Stomach smooth muscle (tissue), 2 donors: Measurements from ENCODE around the gene GPR137B.

Experiments
- H3K27ac ChIP-seq: one replicate; pipeline ENCODE4 v1.7.0; 2013; ENCODE audit warnings: mild to moderate bottlenecking, low read length, inconsistent platforms
- H3K27me3 ChIP-seq, 2 donors: one replicate each; pipeline ENCODE4 v1.7.0; 2013; ENCODE audit warnings: low read length in 2 of 2; ENCODE audit not compliant: insufficient read depth in 2 of 2, control insufficient read depth in 1 of 2
- H3K36me3 ChIP-seq, 2 donors: one replicate each; pipeline ENCODE4 v1.7.0; 2013; ENCODE audit warnings: low read length in 2 of 2; ENCODE audit not compliant: control insufficient read depth in 2 of 2, insufficient read depth in 2 of 2
- H3K4me1 ChIP-seq: one replicate; pipeline ENCODE4 v1.7.0; 2013; ENCODE audit warnings: low read length; ENCODE audit not compliant: control insufficient read depth, insufficient read depth
- H3K4me3 ChIP-seq, 2 donors: one replicate each; pipeline ENCODE4 v1.7.0; 2013; ENCODE audit warnings: low read length in 2 of 2
- H3K9ac ChIP-seq, 2 donors: one replicate each; pipeline ENCODE4 v1.7.0; 2013; ENCODE audit warnings: low read length in 2 of 2, mild to moderate bottlenecking in 1 of 2
- H3K9me3 ChIP-seq, 2 donors: one replicate each; pipeline ENCODE4 v1.7.0; 2013; ENCODE audit warnings: low read length in 2 of 2; ENCODE audit not compliant: control insufficient read depth in 2 of 2
- donor health status: healthy.
- donor health status: Pancreatic carcinoma.

GPR137B gene

GRCh38 chr1:236147521-236148469 is 5.5 kb downstream of the GPR137B start:
- no peak overlapping the region for H3K9ac ChIP-seq
- H3K4me1 ChIP-seq = peaks cover 22% of the 10 kb centered on the region
- H3K36me3 ChIP-seq = no peaks in the 10 kb centered on the region
- no peaks in the 10 kb centered on the region for H3K9me3 ChIP-seq
- H3K27me3 ChIP-seq = no peaks in the 10 kb centered on the region
- H3K4me3 ChIP-seq = no peak overlapping the region
- H3K27ac ChIP-seq = no peak overlapping the region

DNA sequence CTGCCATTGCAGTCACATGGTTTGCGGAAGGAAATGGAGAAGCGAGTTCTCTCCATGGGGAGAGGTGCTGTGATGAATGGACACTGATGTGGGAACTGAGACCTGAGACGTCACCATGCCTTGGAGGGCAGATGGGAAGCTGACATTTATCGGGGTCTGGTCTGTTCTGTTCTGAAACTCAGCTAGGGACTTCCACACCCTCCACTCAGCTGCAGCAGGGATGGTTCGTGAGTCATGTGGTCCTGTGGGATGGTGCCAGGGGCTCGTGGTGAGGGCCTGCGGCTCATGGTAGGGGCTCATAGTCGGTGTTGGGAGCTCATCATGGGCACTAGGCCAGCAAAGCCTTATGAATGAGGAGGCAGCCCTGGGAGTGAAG is 6.1 kb downstream of the GPR137B start:
- H3K9me3 ChIP-seq = no peaks in the 10 kb centered on the region
- no peak overlapping the region for H3K4me3 ChIP-seq
- no peaks in the 10 kb centered on the region for H3K36me3 ChIP-seq
- peaks cover 16% of the 10 kb centered on the region for H3K4me1 ChIP-seq
- H3K9ac ChIP-seq = no peak overlapping the region
- H3K27ac ChIP-seq = no peak overlapping the region
- no peaks in the 10 kb centered on the region for H3K27me3 ChIP-seq

DNA sequence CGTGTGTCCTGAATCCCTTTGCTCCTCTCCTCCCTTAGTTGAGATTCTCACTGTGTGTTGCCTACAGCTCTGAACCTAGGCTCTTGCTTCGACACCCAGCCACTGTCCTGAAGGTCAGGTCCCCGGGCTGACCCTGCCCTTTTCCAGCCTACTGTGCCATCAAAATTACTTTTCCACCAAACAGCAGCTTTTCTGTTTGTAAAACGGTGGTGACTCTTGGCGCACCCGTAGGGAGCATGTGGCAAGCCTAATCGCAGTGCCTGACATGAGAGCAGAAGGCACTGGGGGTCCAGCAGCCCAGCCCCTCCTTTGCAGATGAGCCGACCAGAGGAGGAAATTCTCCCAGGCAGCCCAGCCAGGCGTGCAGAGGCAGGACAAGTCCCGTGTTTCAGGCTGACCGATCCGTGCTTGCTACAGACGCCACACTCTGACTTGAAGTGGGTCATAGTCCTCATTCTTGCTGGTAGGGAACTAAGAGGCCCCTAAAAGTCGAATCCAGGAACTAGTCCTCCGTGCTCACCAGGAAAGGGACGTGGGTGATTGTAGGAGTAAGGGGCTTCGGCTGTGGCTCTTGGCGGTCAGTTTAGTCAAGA is 6.8 kb downstream of the GPR137B start:
- no peak overlapping the region for H3K27ac ChIP-seq

DNA sequence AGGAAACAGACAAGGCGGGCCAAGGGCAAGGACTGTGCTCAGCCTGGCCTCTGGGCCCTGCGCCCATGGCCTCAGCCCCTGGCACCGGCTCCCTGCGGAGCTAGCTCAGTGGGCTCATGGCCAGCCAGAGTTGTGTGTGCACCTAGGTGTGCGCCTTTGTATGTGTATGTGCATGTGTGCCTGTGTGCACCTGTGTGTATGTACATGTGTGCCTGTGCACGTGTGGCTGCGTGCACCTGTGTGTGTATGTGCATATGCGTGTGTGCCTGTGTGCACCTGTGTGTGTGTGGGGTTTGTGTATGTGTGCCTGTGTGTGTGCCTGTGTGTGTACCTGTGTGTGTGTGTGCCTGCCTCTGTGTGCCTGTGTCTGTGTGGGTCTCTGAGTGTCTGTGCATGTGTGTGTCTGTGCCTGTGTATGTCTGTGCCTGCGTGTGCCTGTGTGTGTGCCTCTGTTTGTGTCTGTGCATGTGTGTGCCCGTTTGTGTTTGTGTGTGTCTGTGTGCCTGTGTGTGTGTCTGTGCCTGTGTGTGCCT is 7.4 kb downstream of the GPR137B start:
- no peaks in the 10 kb centered on the region for H3K27me3 ChIP-seq
- H3K9ac ChIP-seq = no peak overlapping the region
- H3K4me1 ChIP-seq = peaks cover 6% of the 10 kb centered on the region
- no peaks in the 10 kb centered on the region for H3K9me3 ChIP-seq
- no peaks in the 10 kb centered on the region for H3K36me3 ChIP-seq
- H3K27ac ChIP-seq = no peak overlapping the region
- H3K4me3 ChIP-seq = no peak overlapping the region

More for the DNA sequence above, 6.8 kb downstream of the GPR137B start:
- Histone ChIP-seq H3K4me1 (peaks cover 9% of the 10 kb centered on the region), H3K9me3 (no peaks in the 10 kb centered on the region), H3K9ac (no peak overlapping the region), H3K27me3 (no peaks in the 10 kb centered on the region), H3K36me3 (no peaks in the 10 kb centered on the region), H3K4me3 (no peak overlapping the region)

DNA sequence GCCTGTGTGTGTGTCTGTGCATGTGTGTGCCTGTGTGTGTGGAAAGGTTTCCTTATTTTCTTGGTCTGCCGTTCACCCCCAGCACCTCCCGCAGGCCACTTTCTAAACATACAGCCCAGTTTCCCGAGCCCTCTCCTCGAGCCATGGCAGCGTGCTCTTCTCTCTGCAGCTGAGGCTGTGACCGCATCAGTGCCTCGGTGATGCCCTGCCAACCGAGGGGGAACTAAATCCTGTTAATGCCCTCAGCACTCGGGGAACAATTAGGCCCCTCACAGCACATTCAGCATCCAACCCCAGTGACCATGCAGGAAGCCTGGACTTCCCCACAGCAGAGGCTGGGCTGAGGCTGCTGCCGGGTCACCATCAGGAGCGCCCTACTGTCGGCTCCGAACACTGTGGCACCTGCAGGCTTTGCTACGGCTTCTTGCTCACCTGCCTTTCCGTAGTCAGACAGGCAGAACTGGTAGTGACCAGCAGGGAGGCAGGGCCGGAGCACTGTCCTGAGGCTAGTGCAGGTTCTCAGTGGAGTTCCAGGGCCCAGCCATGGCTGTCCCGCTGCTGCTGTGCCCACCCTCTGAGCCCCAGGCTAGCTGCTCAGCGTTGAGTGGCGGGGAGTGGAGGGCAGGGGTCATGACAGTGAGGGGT is 8.1 kb downstream of the GPR137B start:
- Histone ChIP-seq H3K27ac (no peak overlapping the region), H3K9ac (no peak overlapping the region), H3K4me1 (peaks cover 5% of the 10 kb centered on the region), H3K27me3 (no peaks in the 10 kb centered on the region), H3K4me3 (no peak overlapping the region), H3K9me3 (no peaks in the 10 kb centered on the region), H3K36me3 (no peaks in the 10 kb centered on the region)

DNA sequence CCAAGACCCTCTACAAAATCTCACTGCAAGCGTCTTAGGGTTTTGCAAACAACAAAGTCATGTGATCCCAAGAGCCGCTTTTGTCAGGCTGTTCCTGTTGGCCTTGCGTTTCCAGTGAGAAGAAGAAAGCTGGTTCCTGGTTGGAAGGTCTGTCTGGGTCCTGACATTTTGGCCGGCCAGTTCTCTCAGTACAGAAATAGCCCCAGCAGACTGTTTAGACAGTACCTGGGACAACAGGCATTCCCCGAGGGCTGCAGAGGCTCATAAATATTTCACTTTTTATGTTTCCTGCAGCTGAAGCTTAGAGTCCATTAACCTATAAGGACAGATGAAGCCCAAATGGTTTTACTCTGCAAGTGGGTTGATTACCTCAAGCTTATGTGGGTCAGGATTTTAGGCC is 8.6 kb downstream of the GPR137B start:
- no peak overlapping the region for H3K27ac ChIP-seq
- H3K9ac ChIP-seq = no peak overlapping the region
- H3K4me1 ChIP-seq = peaks cover 5% of the 10 kb centered on the region
- no peaks in the 10 kb centered on the region for H3K36me3 ChIP-seq
- no peaks in the 10 kb centered on the region for H3K9me3 ChIP-seq
- H3K27me3 ChIP-seq = no peaks in the 10 kb centered on the region
- no peak overlapping the region for H3K4me3 ChIP-seq

GRCh38 chr1:236151739-236152424 is 9.5 kb downstream of the GPR137B start:
- peaks cover 5% of the 10 kb centered on the region for H3K4me1 ChIP-seq
- no peak overlapping the region for H3K9ac ChIP-seq
- H3K9me3 ChIP-seq = no peaks in the 10 kb centered on the region
- no peak overlapping the region for H3K27ac ChIP-seq
- no peaks in the 10 kb centered on the region for H3K27me3 ChIP-seq
- H3K36me3 ChIP-seq = no peaks in the 10 kb centered on the region
- no peak overlapping the region for H3K4me3 ChIP-seq

GRCh38 chr1:236154126-236154525 is 11.8 kb downstream of the GPR137B start:
- no peaks in the 10 kb centered on the region for H3K36me3 ChIP-seq
- H3K4me3 ChIP-seq = no peak overlapping the region
- no peaks in the 10 kb centered on the region for H3K9me3 ChIP-seq
- H3K27me3 ChIP-seq = no peaks in the 10 kb centered on the region
- no peak overlapping the region for H3K27ac ChIP-seq
- no peak overlapping the region for H3K9ac ChIP-seq
- H3K4me1 ChIP-seq = peaks cover 3% of the 10 kb centered on the region

DNA sequence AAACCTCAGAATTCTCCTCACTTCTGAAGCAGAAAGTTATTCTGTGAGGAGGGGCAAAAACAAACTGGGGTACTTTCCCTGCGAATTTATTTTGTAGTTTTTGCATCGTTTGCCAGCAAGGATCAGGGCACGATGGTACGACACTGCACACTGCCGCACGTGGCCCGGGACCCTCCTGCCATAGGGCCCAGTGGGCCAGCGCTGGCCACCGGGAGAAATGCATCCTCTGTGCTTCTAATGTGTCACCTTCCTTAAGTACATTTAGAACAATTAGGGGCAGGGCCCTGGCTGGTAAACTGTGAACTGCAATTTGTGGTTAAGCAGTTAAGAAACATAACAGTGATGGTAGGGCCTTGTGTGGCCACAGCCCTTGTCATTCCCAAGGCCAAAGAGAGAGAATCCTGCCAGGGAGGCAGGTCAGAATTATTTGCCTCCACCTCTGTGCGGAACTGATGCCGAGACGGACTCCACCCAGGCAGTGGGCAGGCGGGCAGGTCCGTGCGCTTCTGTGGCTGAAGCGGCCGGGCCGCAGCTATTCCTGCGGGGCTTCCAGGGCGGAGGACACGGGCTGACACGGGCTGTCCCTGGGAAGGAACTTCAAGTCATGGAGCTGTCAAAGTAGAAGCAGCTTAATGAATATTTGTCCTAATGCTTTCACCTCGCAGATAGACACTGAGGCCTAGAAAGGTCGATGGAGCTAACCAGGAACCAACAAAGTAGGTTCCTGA is 12.5 kb downstream of the GPR137B start:
- H3K4me1 ChIP-seq = peaks cover under 1% of the 10 kb centered on the region

GRCh38 chr1:236155399-236155767 is 13.0 kb downstream of the GPR137B start:
- Histone ChIP-seq H3K9me3 (peaks cover 0 to 1% of the 10 kb centered on the region in 2 donors), H3K36me3 (no peaks in the 10 kb centered on the region), H3K4me1 (no peaks in the 10 kb centered on the region), H3K27me3 (no peaks in the 10 kb centered on the region), H3K9ac (no peak overlapping the region), H3K27ac (no peak overlapping the region), H3K4me3 (no peak overlapping the region)

More for the DNA sequence above, 12.5 kb downstream of the GPR137B start:
- Histone ChIP-seq H3K4me3 (no peak overlapping the region), H3K9ac (no peak overlapping the region), H3K9me3 (no peaks in the 10 kb centered on the region), H3K27me3 (no peaks in the 10 kb centered on the region), H3K27ac (no peak overlapping the region), H3K36me3 (no peaks in the 10 kb centered on the region)
